Amniotic stem cell (primary cell): ENCODE measurements around the gene PLPPR3.
"Not testable (repeated sequence)": the region's sequence is repeated elsewhere in the genome, so short reads cannot be mapped to it uniquely, and the experiment has no call there.

Source experiments
- DNase-seq: peaks from one replicate; lab custom pipeline; 2025; lab: John Stamatoyannopoulos, UW

The PLPPR3 gene

GRCh38 chr19:853614-854220, 32.0 kb upstream of the PLPPR3 start:
- not testable (repeated sequence) for DNase-seq

GRCh38 chr19:853014-853585, 31.3 kb upstream of the PLPPR3 start:
- DNase-seq: no peak

- no peak for DNase-seq
Observed at GRCh38 chr19:852136-853013, 30.6 kb upstream of the PLPPR3 start, which contains the start of gene ELANE. Gene ELANE (plus strand): TSS chr19:852303. CDS start chr19:852329, 26 bp downstream.

GRCh38 chr19:850979-851335, 29.2 kb upstream of the PLPPR3 start:
- no peak for DNase-seq

GRCh38 chr19:850221-850978, 28.6 kb upstream of the PLPPR3 start:
- no peak for DNase-seq

GRCh38 chr19:849195-849594, 27.4 kb upstream of the PLPPR3 start:
- not testable (repeated sequence) for DNase-seq

- no peak for DNase-seq
Observed at GRCh38 chr19:848386-848921, 26.7 kb upstream of the PLPPR3 start.

GRCh38 chr19:845707-846521, 24.2 kb upstream of the PLPPR3 start:
- DNase-seq: no peak

- DNase-seq: no peak
Observed at GRCh38 chr19:844546-844971, 22.8 kb upstream of the PLPPR3 start.

- no peak for DNase-seq
Observed at GRCh38 chr19:843836-844545, 22.2 kb upstream of the PLPPR3 start.

GRCh38 chr19:843180-843835, 21.6 kb upstream of the PLPPR3 start:
- no peak for DNase-seq

- not testable (repeated sequence) for DNase-seq
Observed at GRCh38 chr19:842802-843179, 21.0 kb upstream of the PLPPR3 start.

GRCh38 chr19:840519-841206, 18.9 kb upstream of the PLPPR3 start, which contains the start of gene PRTN3:
Gene PRTN3 (plus strand): TSS chr19:840999. CDS start chr19:841009, 10 bp downstream.
- DNase-seq: no peak

GRCh38 chr19:835210-835810, 13.6 kb upstream of the PLPPR3 start:
- DNase-seq: no peak

- no peak for DNase-seq
Observed at GRCh38 chr19:834216-834615, 12.5 kb upstream of the PLPPR3 start.

GRCh38 chr19:831407-832369, 9.9 kb upstream of the PLPPR3 start:
- DNase-seq: no peak

- no peak for DNase-seq
Observed at GRCh38 chr19:829129-829758, 7.5 kb upstream of the PLPPR3 start.
